Keratinocyte (primary cell): ENCODE data around the gene HMCN1. TPM values are rescaled to one million over a fixed set of nuclear protein-coding genes. Genes with fewer than 3 reads are reported as not detected.

Experiments
- DNase-seq: peaks from one replicate; pipeline ENCODE4 v3.0.0-alpha.2; 2011; ENCODE audit warnings: low read depth, missing footprints, low spot score
- FAIRE-seq: peaks from 2 replicates; lab custom pipeline; 2011; peaks lifted over from hg19 to GRCh38; lab: Jason Lieb, UNC
- H2AFZ ChIP-seq: 2 replicates; pipeline ENCODE4 v1.6.0; 2012; ENCODE audit warnings: low read length, control low read depth, inconsistent platforms; ENCODE audit not compliant: control insufficient read depth
- H3K27ac ChIP-seq: 2 replicates; pipeline ENCODE4 v1.5.1; 2011; ENCODE audit warnings: low read length; ENCODE audit not compliant: control insufficient read depth, insufficient read depth
- H3K27me3 ChIP-seq: 3 replicates; pipeline ENCODE4 v1.6.0; 2011; ENCODE audit warnings: low read length; ENCODE audit not compliant: control insufficient read depth, insufficient read depth; ENCODE audit errors: extremely low read depth
- H3K36me3 ChIP-seq, 2 experiments: 2 replicates in 1 of 2; 3 replicates in 1 of 2; pipeline ENCODE4 v1.5.1; 2011; ENCODE audit warnings: low read length in 2 of 2, mild to moderate bottlenecking in 1 of 2; ENCODE audit not compliant: control insufficient read depth in 2 of 2, insufficient read depth in 2 of 2; ENCODE audit errors: extremely low read depth in 1 of 2
- H3K4me1 ChIP-seq: 3 replicates; pipeline ENCODE4 v1.5.1; 2011; ENCODE audit warnings: low read length; ENCODE audit not compliant: control insufficient read depth, insufficient read depth; ENCODE audit errors: extremely low read depth
- H3K4me2 ChIP-seq: 3 replicates; pipeline ENCODE4 v1.6.0; 2011; ENCODE audit warnings: low read depth, low read length; ENCODE audit not compliant: control insufficient read depth, insufficient read depth; ENCODE audit errors: extremely low read depth
- H3K4me3 ChIP-seq, 3 experiments: fragments of 200-600 bp in 1 of 3; sonication (generic) in 1 of 3; 2 replicates in 2 of 3; 3 replicates in 1 of 3; pipeline ENCODE4 v1.5.1; 2011 to 2016; ENCODE audit warnings: low read length in 3 of 3, mild to moderate bottlenecking in 3 of 3, control low read depth in 2 of 3, inconsistent platforms in 1 of 3, low read depth in 1 of 3, mixed read lengths in 1 of 3, mixed run types in 1 of 3, moderate library complexity in 1 of 3; ENCODE audit not compliant: control insufficient read depth in 2 of 3, insufficient read depth in 2 of 3; ENCODE audit errors: extremely low read depth in 1 of 3
- H3K79me2 ChIP-seq: 2 replicates; pipeline ENCODE4 v1.6.0; 2012; ENCODE audit warnings: low read length; ENCODE audit not compliant: control insufficient read depth, insufficient read depth
- H3K9ac ChIP-seq: 3 replicates; pipeline ENCODE4 v1.6.0; 2011; ENCODE audit warnings: low read length; ENCODE audit not compliant: control insufficient read depth, insufficient read depth; ENCODE audit errors: extremely low read depth
- H3K9me1 ChIP-seq: 3 replicates; pipeline ENCODE4 v1.6.0; 2011; ENCODE audit warnings: low read length; ENCODE audit not compliant: control insufficient read depth, insufficient read depth; ENCODE audit errors: extremely low read depth
- H3K9me3 ChIP-seq: 2 replicates; pipeline ENCODE4 v1.5.1; 2012; ENCODE audit warnings: low read depth, low read length; ENCODE audit not compliant: control insufficient read depth
- H4K20me1 ChIP-seq: 3 replicates; pipeline ENCODE4 v1.6.0; 2011; ENCODE audit warnings: low read length; ENCODE audit not compliant: control insufficient read depth, insufficient read depth; ENCODE audit errors: extremely low read depth
- EZH2 ChIP-seq: IDR thresholded peaks from one replicate; pipeline ENCODE4 v1.6.1; 2012; ENCODE audit warnings: inconsistent platforms, mild to moderate bottlenecking, low read length, moderate library complexity
- dilution Hi-C: fragments of 300-500 bp; cut with MboI; formaldehyde crosslinking; loops from one replicate; pipeline ENCODE4 v1.7.0; 2020; ENCODE audit warnings: low sequenced_read_pairs; ENCODE audit not compliant: extremely low pct_ligation_motif_present
- polyA plus RNA-seq, 5 experiments: library from polyadenylated mRNA; depleted of rRNA in 3 of 5; stranded (reverse) in 3 of 5; stranded (forward) in 1 of 5; unstranded in 1 of 5; fragments of >200 nt; gene quantifications; 1 replicate in 1 of 5; 2 replicates in 3 of 5; 3 replicates in 1 of 5; pipeline versions ENCODE4 v1.2.1 to v1.2.3, GENCODE V29; 2011 to 2012; ENCODE audit warnings: missing spikeins in 2 of 5, low read depth in 1 of 5, low replicate concordance in 1 of 5
- TF ChIP-seq, protein P1 (sequence below), 3 experiments: IDR thresholded peaks in 1 of 3; conservative IDR thresholded peaks in 1 of 3; optimal IDR thresholded peaks in 1 of 3; 2 replicates in 2 of 3; 3 replicates in 1 of 3; pipeline versions ENCODE3 to v1.5.1; 2011; ENCODE audit warnings: low read length in 3 of 3, mild to moderate bottlenecking in 3 of 3, moderate library complexity in 2 of 3, control low read depth in 1 of 3, inconsistent platforms in 1 of 3; ENCODE audit not compliant: insufficient read depth in 2 of 3; ENCODE audit errors: extremely low read depth in 1 of 3

The HMCN1 gene
- polyA plus RNA-seq, 1 donor (not counting 4 experiments of a cell fraction or from before 2014, with no cell fraction given) = 1.8 TPM

DNA sequence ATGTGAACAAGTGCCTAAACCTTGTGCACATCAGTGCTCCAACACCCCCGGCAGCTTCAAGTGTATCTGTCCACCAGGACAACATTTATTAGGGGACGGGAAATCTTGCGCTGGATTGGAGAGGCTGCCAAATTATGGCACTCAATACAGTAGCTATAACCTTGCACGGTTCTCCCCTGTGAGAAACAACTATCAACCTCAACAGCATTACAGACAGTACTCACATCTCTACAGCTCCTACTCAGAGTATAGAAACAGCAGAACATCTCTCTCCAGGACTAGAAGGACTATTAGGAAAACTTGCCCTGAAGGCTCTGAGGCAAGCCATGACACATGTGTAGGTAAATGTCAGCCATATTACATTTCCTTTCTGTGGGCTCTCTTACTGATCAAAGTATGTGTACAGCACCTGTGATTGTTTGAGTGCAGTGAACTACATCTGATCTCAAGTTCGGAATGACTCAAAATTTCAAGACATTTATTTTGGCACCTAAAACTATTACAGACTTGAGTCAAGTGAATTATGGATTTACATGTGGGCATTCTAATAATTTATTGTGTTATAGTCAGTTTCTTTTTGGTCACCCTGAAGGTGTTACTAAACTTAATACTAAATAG lies 444.3 kb downstream of the HMCN1 start:
- H3K79me2 ChIP-seq = no peaks in the 10 kb centered on the region

DNA sequence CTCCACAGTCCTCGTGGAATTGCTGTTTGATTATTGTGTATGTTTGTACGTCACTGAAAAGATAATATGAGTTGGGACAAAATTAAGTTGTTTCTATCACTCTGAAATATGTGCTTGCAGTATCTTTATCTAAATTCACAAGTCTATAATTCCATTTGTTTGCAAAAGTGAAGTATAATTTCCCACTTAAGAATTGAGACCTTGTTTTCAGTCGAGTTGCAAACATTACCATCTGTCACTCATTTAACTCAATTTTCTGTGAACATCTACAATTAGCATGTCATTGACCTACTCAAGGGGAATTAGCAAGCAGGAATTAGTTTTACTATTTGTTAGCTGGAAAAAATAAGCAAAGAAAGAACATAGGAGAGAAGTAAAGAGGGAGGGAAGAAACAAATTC lies 445.0 kb downstream of the HMCN1 start:
- H3K9ac ChIP-seq = no peak overlapping the region
- no peak overlapping the region for H3K4me2 ChIP-seq
- H3K9me3 ChIP-seq = no peaks in the 10 kb centered on the region
- H3K27me3 ChIP-seq = no peaks in the 10 kb centered on the region
- no peak for DNase-seq
- no peak for FAIRE-seq
- H3K79me2 ChIP-seq = no peaks in the 10 kb centered on the region
- H3K36me3 ChIP-seq = no peaks in the 10 kb centered on the region
- TF ChIP-seq, protein P1, sequence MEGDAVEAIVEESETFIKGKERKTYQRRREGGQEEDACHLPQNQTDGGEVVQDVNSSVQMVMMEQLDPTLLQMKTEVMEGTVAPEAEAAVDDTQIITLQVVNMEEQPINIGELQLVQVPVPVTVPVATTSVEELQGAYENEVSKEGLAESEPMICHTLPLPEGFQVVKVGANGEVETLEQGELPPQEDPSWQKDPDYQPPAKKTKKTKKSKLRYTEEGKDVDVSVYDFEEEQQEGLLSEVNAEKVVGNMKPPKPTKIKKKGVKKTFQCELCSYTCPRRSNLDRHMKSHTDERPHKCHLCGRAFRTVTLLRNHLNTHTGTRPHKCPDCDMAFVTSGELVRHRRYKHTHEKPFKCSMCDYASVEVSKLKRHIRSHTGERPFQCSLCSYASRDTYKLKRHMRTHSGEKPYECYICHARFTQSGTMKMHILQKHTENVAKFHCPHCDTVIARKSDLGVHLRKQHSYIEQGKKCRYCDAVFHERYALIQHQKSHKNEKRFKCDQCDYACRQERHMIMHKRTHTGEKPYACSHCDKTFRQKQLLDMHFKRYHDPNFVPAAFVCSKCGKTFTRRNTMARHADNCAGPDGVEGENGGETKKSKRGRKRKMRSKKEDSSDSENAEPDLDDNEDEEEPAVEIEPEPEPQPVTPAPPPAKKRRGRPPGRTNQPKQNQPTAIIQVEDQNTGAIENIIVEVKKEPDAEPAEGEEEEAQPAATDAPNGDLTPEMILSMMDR (optimal IDR thresholded peaks at IDR 0.05 in 1 of 3, IDR thresholded peaks at IDR 0.05 in 1 of 3, conservative IDR thresholded peaks at IDR 0.05 in 1 of 3; ENCODE audit: extremely low read depth in 1 of 3, insufficient read depth in 2 of 3, low read length in 3 of 3) = no peak
- TF ChIP-seq EZH2 = no peak
- peaks cover 53% of the 10 kb centered on the region for H3K4me1 ChIP-seq
- H3K9me1 ChIP-seq = no peaks in the 10 kb centered on the region
- H3K27ac ChIP-seq = peak overlapping the region; percentile 47
- dilution Hi-C loops = no loop called here
- H4K20me1 ChIP-seq = no peaks in the 10 kb centered on the region
- no peak overlapping the region for H2AFZ ChIP-seq
- H3K4me3 ChIP-seq = no peak overlapping the region

More for the DNA sequence above, 444.3 kb downstream of the HMCN1 start:
- no peak for TF ChIP-seq EZH2
- TF ChIP-seq, protein P1 (optimal IDR thresholded peaks at IDR 0.05 in 1 of 3, IDR thresholded peaks at IDR 0.05 in 1 of 3, conservative IDR thresholded peaks at IDR 0.05 in 1 of 3; ENCODE audit: extremely low read depth in 1 of 3, insufficient read depth in 2 of 3, low read length in 3 of 3) = no peak
- Histone ChIP-seq H3K9me3 (no peaks in the 10 kb centered on the region), H3K9me1 (no peaks in the 10 kb centered on the region), H3K9ac (no peak overlapping the region), H2AFZ (peak overlapping the region; percentile 12), H3K4me1 (peaks cover 46% of the 10 kb centered on the region), H3K27me3 (no peaks in the 10 kb centered on the region), H3K4me2 (no peak overlapping the region), H4K20me1 (no peaks in the 10 kb centered on the region), H3K36me3 (no peaks in the 10 kb centered on the region), H3K27ac (peak overlapping the region; percentile 47), H3K4me3 (no peak overlapping the region)
- DNase-seq = no peak
- dilution Hi-C loops = no loop called here
- FAIRE-seq = peak; percentile 96
